ENCODE measurements around the gene TBC1D22A. TPM values are rescaled to one million over a fixed set of nuclear protein-coding genes. Genes with fewer than 3 reads are reported as not detected.
"Not testable (repeated sequence)": the region's sequence is repeated elsewhere in the genome, so short reads cannot be mapped to it uniquely, and the experiment has no call there.

Gene TBC1D22A
- total RNA-seq, 1 donor from 2014 or later = 24.2 TPM

- DNase-seq (ENCODE audit: low read depth) = no peak
- peaks cover 12% of the 10 kb centered on the region for H3K4me1 Mint-ChIP-seq (ENCODE audit: low read depth, unreplicated experiment)
Measured at GRCh38 chr22:47048123-47049077, 285.9 kb downstream of the TBC1D22A start.

GRCh38 chr22:47049078-47049624, 286.7 kb downstream of the TBC1D22A start:
- Histone ChIP-seq H3K4me1 (ENCODE audit: insufficient read depth, low read length) (peaks cover 12% of the 10 kb centered on the region), H3K27me3 (ENCODE audit: insufficient read depth, low read length) (no peaks in the 10 kb centered on the region), H4K20me1 (ENCODE audit: insufficient read depth, low read length) (peaks cover 17% of the 10 kb centered on the region), H2AFZ (ENCODE audit: low read depth, low read length) (no peak overlapping the region), H3K27ac (ENCODE audit: low read depth, low read length) (no peak overlapping the region), H3K36me3 (ENCODE audit: insufficient read depth, low read length) (no peaks in the 10 kb centered on the region), H3K4me2 (ENCODE audit: low read length) (no peak overlapping the region), H3K79me2 (ENCODE audit: insufficient read depth, low read length) (no peaks in the 10 kb centered on the region), H3K9ac (ENCODE audit: low read length) (no peak overlapping the region), H3K9me3 (ENCODE audit: insufficient read depth, low read depth, low read length) (no peaks in the 10 kb centered on the region), H3K4me3 (ENCODE audit: insufficient read depth, low read depth, low read length) (no peak overlapping the region)
- no peaks in the 10 kb centered on the region for H3K27me3 Mint-ChIP-seq (ENCODE audit: low read depth, unreplicated experiment)
- TF ChIP-seq CTCF (IDR thresholded peaks at IDR 0.05; ENCODE audit: insufficient read depth, low read depth, low read length) (no peak), EZH2 (IDR thresholded peaks at IDR 0.05; ENCODE audit: insufficient read depth, low read length) (no peak)
- peaks cover 18% of the 10 kb centered on the region for H3K4me1 Mint-ChIP-seq (ENCODE audit: low read depth, unreplicated experiment)
- peaks cover 9% of the 10 kb centered on the region for H3K36me3 Mint-ChIP-seq (ENCODE audit: low read depth, unreplicated experiment)
- H3K4me3 Mint-ChIP-seq (ENCODE audit: unreplicated experiment) = no peak overlapping the region
- DNase-seq (ENCODE audit: low read depth) (no peak), FAIRE-seq (no peak)
- H3K9me3 Mint-ChIP-seq (ENCODE audit: unreplicated experiment) = peaks cover 2% of the 10 kb centered on the region
- H3K27ac Mint-ChIP-seq (ENCODE audit: unreplicated experiment) = no peak overlapping the region

More at GRCh38 chr22:47048123-47049077, 285.9 kb downstream of the TBC1D22A start:
- no peaks in the 10 kb centered on the region for H3K79me2 ChIP-seq (ENCODE audit: insufficient read depth, low read length)
- H3K27ac Mint-ChIP-seq (ENCODE audit: unreplicated experiment) = no peak overlapping the region
- no peaks in the 10 kb centered on the region for H3K27me3 ChIP-seq (ENCODE audit: insufficient read depth, low read length)
- peaks cover 21% of the 10 kb centered on the region for H4K20me1 ChIP-seq (ENCODE audit: insufficient read depth, low read length)
- H3K4me3 ChIP-seq (ENCODE audit: insufficient read depth, low read depth, low read length) = no peak overlapping the region
- H3K9ac ChIP-seq (ENCODE audit: low read length) = no peak overlapping the region
- peaks cover 8% of the 10 kb centered on the region for H3K36me3 Mint-ChIP-seq (ENCODE audit: low read depth, unreplicated experiment)
- peaks cover 2% of the 10 kb centered on the region for H3K9me3 Mint-ChIP-seq (ENCODE audit: unreplicated experiment)
- TF ChIP-seq EZH2 (IDR thresholded peaks at IDR 0.05; ENCODE audit: insufficient read depth, low read length) (no peak), CTCF (IDR thresholded peaks at IDR 0.05; ENCODE audit: insufficient read depth, low read depth, low read length) (no peak)
- H3K4me3 Mint-ChIP-seq (ENCODE audit: unreplicated experiment) = no peak overlapping the region
- no peak overlapping the region for H3K4me2 ChIP-seq (ENCODE audit: low read length)
- H3K27ac ChIP-seq (ENCODE audit: low read depth, low read length) = no peak overlapping the region
- no peaks in the 10 kb centered on the region for H3K36me3 ChIP-seq (ENCODE audit: insufficient read depth, low read length)
- H3K27me3 Mint-ChIP-seq (ENCODE audit: low read depth, unreplicated experiment) = no peaks in the 10 kb centered on the region
- H2AFZ ChIP-seq (ENCODE audit: low read depth, low read length) = no peak overlapping the region
- peaks cover 5% of the 10 kb centered on the region for H3K4me1 ChIP-seq (ENCODE audit: insufficient read depth, low read length)
- no peak for FAIRE-seq
- H3K9me3 ChIP-seq (ENCODE audit: insufficient read depth, low read depth, low read length) = no peaks in the 10 kb centered on the region

GRCh38 chr22:47049736-47050400, 287.4 kb downstream of the TBC1D22A start:
- H3K4me1 ChIP-seq (ENCODE audit: insufficient read depth, low read length) = peaks cover 15% of the 10 kb centered on the region
- not testable (repeated sequence) for H3K4me3 Mint-ChIP-seq (ENCODE audit: unreplicated experiment); H3K9me3 ChIP-seq (ENCODE audit: insufficient read depth, low read depth, low read length); H3K9me3 Mint-ChIP-seq (ENCODE audit: unreplicated experiment); H3K36me3 ChIP-seq (ENCODE audit: insufficient read depth, low read length); H3K9ac ChIP-seq (ENCODE audit: low read length); H3K27ac ChIP-seq (ENCODE audit: low read depth, low read length); FAIRE-seq; H3K4me3 ChIP-seq (ENCODE audit: insufficient read depth, low read depth, low read length); H3K27me3 Mint-ChIP-seq (ENCODE audit: low read depth, unreplicated experiment); H3K27ac Mint-ChIP-seq (ENCODE audit: unreplicated experiment); H2AFZ ChIP-seq (ENCODE audit: low read depth, low read length); H3K4me2 ChIP-seq (ENCODE audit: low read length); DNase-seq (ENCODE audit: low read depth); H3K79me2 ChIP-seq (ENCODE audit: insufficient read depth, low read length); H3K27me3 ChIP-seq (ENCODE audit: insufficient read depth, low read length)
- H4K20me1 ChIP-seq (ENCODE audit: insufficient read depth, low read length) = peaks cover 21% of the 10 kb centered on the region
- Mint-ChIP-seq H3K36me3 (ENCODE audit: low read depth, unreplicated experiment) (peaks cover 14% of the 10 kb centered on the region), H3K4me1 (ENCODE audit: low read depth, unreplicated experiment) (peaks cover 12% of the 10 kb centered on the region)

All from astrocyte (in vitro differentiated cells and primary cell).